H1 (cell line): ENCODE results near the gene R3HDM4. TPM values are rescaled to one million over a fixed set of nuclear protein-coding genes. Genes with fewer than 3 reads are reported as not detected.

Experiments
- CTCF ChIA-PET: fragments of 300-600 bp; sonication (Branson Sonifier 250); formaldehyde crosslinking; loops from one replicate; lab custom pipeline; 2021; ENCODE audit not compliant: partially characterized antibody; lab: Charles Lee
- POLR2A ChIA-PET: fragments of 300-600 bp; sonication (Branson Sonifier 250); formaldehyde crosslinking; loops from one replicate; lab custom pipeline; 2021; ENCODE audit warnings: inconsistent platforms; ENCODE audit not compliant: partially characterized antibody; lab: Charles Lee
- DNase-seq, 2 experiments: peaks; one replicate each; pipeline versions ENCODE4 v3.0.0 to v3.0.0-alpha.2; 2010 to 2022; ENCODE audit warnings: low spot score in 2 of 2, low read depth in 1 of 2, mixed read lengths in 1 of 2
- FAIRE-seq: peaks from 2 replicates; lab custom pipeline; 2011; peaks lifted over from hg19 to GRCh38; lab: Jason Lieb, UNC
- H2AFZ ChIP-seq: 2 replicates; pipeline ENCODE4 v1.8.1; 2012; ENCODE audit warnings: low read length, inconsistent platforms
- H2AK5ac ChIP-seq: 2 replicates; pipeline ENCODE4 v1.6.1; 2013; ENCODE audit warnings: low read depth, low read length
- H2BK120ac ChIP-seq: replicated peaks from 2 replicates; pipeline ENCODE3; 2013; ENCODE audit warnings: low read depth, low read length, inconsistent platforms
- H2BK12ac ChIP-seq: 2 replicates; pipeline ENCODE4 v1.6.1; 2013; ENCODE audit warnings: low read depth, low read length
- H2BK15ac ChIP-seq: 2 replicates; pipeline ENCODE4 v1.6.1; 2013; ENCODE audit warnings: low read length
- H2BK20ac ChIP-seq: 2 replicates; pipeline ENCODE4 v1.6.1; 2013; ENCODE audit warnings: low read length
- H2BK5ac ChIP-seq: 2 replicates; pipeline ENCODE4 v1.6.1; 2013; ENCODE audit warnings: low read depth, low read length
- H3K14ac ChIP-seq: 2 replicates; pipeline ENCODE4 v1.6.1; 2013; ENCODE audit warnings: inconsistent platforms; ENCODE audit not compliant: insufficient read length
- H3K18ac ChIP-seq: 2 replicates; pipeline ENCODE4 v1.6.1; 2013; ENCODE audit warnings: low read length; ENCODE audit errors: extremely low read depth
- H3K23ac ChIP-seq: 2 replicates; pipeline ENCODE4 v1.6.1; 2013; ENCODE audit warnings: inconsistent platforms; ENCODE audit not compliant: insufficient read length
- H3K23me2 ChIP-seq: 2 replicates; pipeline ENCODE4 v1.6.1; 2013; ENCODE audit warnings: low read depth, low read length
- H3K27ac ChIP-seq: 2 replicates; pipeline ENCODE4 v1.6.1; 2011; ENCODE audit warnings: low read depth, low read length, inconsistent platforms
- H3K27me3 ChIP-seq, 4 experiments: replicated peaks in 1 of 4; 1 replicate in 1 of 4; 2 replicates in 3 of 4; pipeline versions ENCODE4 v1.6.1 to v1.8.1; 2011 to 2013; ENCODE audit warnings: low read length in 3 of 4, mild to moderate bottlenecking in 3 of 4, inconsistent platforms in 2 of 4, mixed read lengths in 2 of 4, moderate library complexity in 1 of 4; ENCODE audit not compliant: control insufficient read depth in 3 of 4, insufficient read depth in 3 of 4; ENCODE audit errors: extremely low read depth in 1 of 4
- H3K36me3 ChIP-seq, 4 experiments: 2 replicates each; pipeline versions ENCODE4 v1.6.1 to v1.8.1; 2011 to 2013; ENCODE audit warnings: mild to moderate bottlenecking in 4 of 4, low read length in 3 of 4, moderate library complexity in 2 of 4, control low read depth in 1 of 4, inconsistent platforms in 1 of 4; ENCODE audit not compliant: insufficient read depth in 4 of 4, control insufficient read depth in 2 of 4
- H3K4ac ChIP-seq: replicated peaks from 2 replicates; pipeline ENCODE3; 2013; ENCODE audit warnings: low read length, low read depth, mixed read lengths, inconsistent platforms; ENCODE audit not compliant: insufficient read length
- H3K4me1 ChIP-seq, 4 experiments: replicated peaks in 1 of 4; 1 replicate in 1 of 4; 2 replicates in 3 of 4; pipeline versions ENCODE4 v1.6.1 to v1.8.1; 2011 to 2013; ENCODE audit warnings: low read length in 3 of 4, inconsistent platforms in 2 of 4, mixed read lengths in 1 of 4; ENCODE audit not compliant: insufficient read depth in 4 of 4, control insufficient read depth in 3 of 4
- H3K4me2 ChIP-seq, 2 experiments: 2 replicates each; pipeline versions ENCODE4 v1.6.1 to v1.8.1; 2011 to 2013; ENCODE audit warnings: low read depth in 2 of 2, low read length in 2 of 2, control low read depth in 1 of 2, inconsistent platforms in 1 of 2, mild to moderate bottlenecking in 1 of 2; ENCODE audit not compliant: insufficient read depth in 1 of 2
- H3K4me3 ChIP-seq, 4 experiments: fragments of 200-600, 300-600 bp in 1 of 4; sonication (generic), shearing (Covaris generic), sonication (Bioruptor Twin) in 1 of 4; 2 replicates each; pipeline versions ENCODE4 v1.5.1 to v1.8.1; 2011 to 2016; ENCODE audit warnings: low read length in 4 of 4, low read depth in 3 of 4, control low read depth in 2 of 4, inconsistent platforms in 2 of 4, mild to moderate bottlenecking in 2 of 4, mixed read lengths in 1 of 4, moderate library complexity in 1 of 4; ENCODE audit not compliant: insufficient read depth in 2 of 4; ENCODE audit errors: extremely low read depth in 1 of 4
- H3K56ac ChIP-seq: replicated peaks from 2 replicates; pipeline ENCODE3; 2013; ENCODE audit warnings: low read depth, mild to moderate bottlenecking, mixed read lengths, low read length, inconsistent platforms; ENCODE audit not compliant: insufficient read length
- H3K79me1 ChIP-seq: 2 replicates; pipeline ENCODE4 v1.6.1; 2013; ENCODE audit warnings: low read depth, low read length, control low read depth
- H3K79me2 ChIP-seq, 2 experiments: 2 replicates each; pipeline versions ENCODE4 v1.6.1 to v1.8.1; 2012 to 2013; ENCODE audit warnings: low read length in 2 of 2, mild to moderate bottlenecking in 2 of 2, inconsistent platforms in 1 of 2; ENCODE audit not compliant: insufficient read depth in 2 of 2, control insufficient read depth in 1 of 2
- H3K9ac ChIP-seq, 4 experiments: replicated peaks in 1 of 4; 1 replicate in 1 of 4; 2 replicates in 3 of 4; pipeline versions ENCODE4 v1.6.1 to v1.8.1; 2011 to 2013; ENCODE audit warnings: low read depth in 3 of 4, low read length in 3 of 4, control low read depth in 2 of 4, mild to moderate bottlenecking in 2 of 4, moderate library complexity in 2 of 4, inconsistent platforms in 1 of 4; ENCODE audit errors: extremely low read depth in 1 of 4
- H3K9me3 ChIP-seq, 2 experiments: 2 replicates each; pipeline versions ENCODE4 v1.6.1 to v1.8.1; 2012 to 2013; ENCODE audit warnings: mild to moderate bottlenecking in 2 of 2, moderate library complexity in 2 of 2, control low read depth in 1 of 2, inconsistent platforms in 1 of 2, low read depth in 1 of 2, low read length in 1 of 2, mixed read lengths in 1 of 2; ENCODE audit not compliant: insufficient read depth in 2 of 2
- H4K20me1 ChIP-seq, 2 experiments: replicated peaks in 1 of 2; 2 replicates each; pipeline versions ENCODE3 to v1.8.1; 2011 to 2013; ENCODE audit warnings: inconsistent platforms in 2 of 2, low read length in 2 of 2, mild to moderate bottlenecking in 1 of 2; ENCODE audit not compliant: insufficient read depth in 2 of 2, control insufficient read depth in 1 of 2
- H4K5ac ChIP-seq: 2 replicates; pipeline ENCODE4 v1.6.1; 2013; ENCODE audit warnings: low read length, low read depth, mixed read lengths, inconsistent platforms; ENCODE audit not compliant: insufficient read length
- H4K8ac ChIP-seq: 2 replicates; pipeline ENCODE4 v1.8.0; 2013; ENCODE audit warnings: mild to moderate bottlenecking, moderate library complexity, low read length, inconsistent platforms; ENCODE audit not compliant: insufficient read depth; ENCODE audit errors: extremely low read depth
- H4K91ac ChIP-seq: replicated peaks from 2 replicates; pipeline ENCODE3; 2013; ENCODE audit warnings: low read length, mixed read lengths, inconsistent platforms; ENCODE audit not compliant: insufficient read length
- ASH2L ChIP-seq: fragments of 200-600, 300-600 bp; sonication (generic); IDR thresholded peaks from one replicate; pipeline ENCODE4 v1.7.1; 2017; ENCODE audit warnings: low read length
- CBX5 ChIP-seq: fragments of 300-800, 300-1000 bp; sonication (generic); IDR thresholded peaks from 2 replicates; pipeline ENCODE4 v1.7.1; 2016; ENCODE audit warnings: antibody characterized with exemption, low read length, low read depth
- CTCF ChIP-seq, 3 experiments: IDR thresholded peaks; 1 replicate in 2 of 3; 2 replicates in 1 of 3; pipeline versions ENCODE4 v1.5.1 to v1.6.1; 2011; ENCODE audit warnings: low read length in 3 of 3, mild to moderate bottlenecking in 3 of 3, inconsistent platforms in 2 of 3, low read depth in 1 of 3, moderate library complexity in 1 of 3; ENCODE audit not compliant: insufficient read depth in 1 of 3; ENCODE audit errors: control extremely low read depth in 1 of 3
- EP300 ChIP-seq, 2 experiments: IDR thresholded peaks; 1 replicate in 1 of 2; 2 replicates in 1 of 2; pipeline ENCODE4 v1.6.1; 2011 to 2012; ENCODE audit warnings: low read depth in 2 of 2, low read length in 2 of 2, mild to moderate bottlenecking in 2 of 2, borderline replicate concordance in 1 of 2, inconsistent platforms in 1 of 2, moderate library complexity in 1 of 2
- JUND ChIP-seq: IDR thresholded peaks from 2 replicates; pipeline ENCODE4 v1.6.1; 2011; ENCODE audit warnings: mild to moderate bottlenecking, improper control_type of control experiment, low read length
- KDM1A ChIP-seq: fragments of 200-600, 300-600 bp; sonication (generic); IDR thresholded peaks from 2 replicates; pipeline ENCODE4 v1.7.1; 2016; ENCODE audit warnings: mild to moderate bottlenecking, low read length, borderline replicate concordance
- SP2 ChIP-seq: IDR thresholded peaks from 2 replicates; pipeline ENCODE4 v1.6.1; 2012; ENCODE audit warnings: mild to moderate bottlenecking, low read length, inconsistent platforms
- YY1 ChIP-seq: IDR thresholded peaks from 2 replicates; pipeline ENCODE4 v1.6.1; 2011; ENCODE audit warnings: low read depth, mild to moderate bottlenecking, low read length
- ZNF274 ChIP-seq: IDR thresholded peaks from 2 replicates; pipeline ENCODE4 v1.7.0; 2012; ENCODE audit warnings: low read length, borderline replicate concordance; ENCODE audit errors: extremely low read depth
- WGBS, 2 experiments: shearing (Covaris generic) in 1 of 2; methylation state at CpG; one replicate each; pipeline versions ENCODE4 v1.1.6 to v1.1.7; 2013 to 2015; ENCODE audit warnings: low lambda C conversion rate in 2 of 2, mixed read lengths in 2 of 2, inconsistent platforms in 1 of 2, low coverage in 1 of 2, missing lambda C conversion rate in 1 of 2; ENCODE audit not compliant: insufficient replicate concordance in 2 of 2, insufficient coverage in 1 of 2, insufficient read length in 1 of 2; ENCODE audit errors: extremely low coverage in 1 of 2, missing lambda C conversion rate in 1 of 2; 5-methylcytosine and 5-hydroxymethylcytosine counted together
- polyA plus RNA-seq, 7 experiments: library from polyadenylated mRNA; depleted of rRNA in 3 of 7; stranded (reverse) in 5 of 7; unstranded in 2 of 7; fragments of >200 nt in 5 of 7; fragments of 200-250 nt in 2 of 7; gene quantifications; 1 replicate in 5 of 7; 2 replicates in 1 of 7; 4 replicates in 1 of 7; pipeline versions ENCODE4 v1.2.1 to v1.2.3, GENCODE V29; 2011 to 2013; ENCODE audit warnings: missing spikeins in 2 of 7, mixed read lengths in 2 of 7
- total RNA-seq: library from RNA; stranded (reverse); fragmentation: NEBNext Ultra II Directional; extraction: Animal tissue kit (Norgen Biotek cat#: 25700); gene quantifications from 2 replicates; pipeline ENCODE4 v1.2.1, GENCODE V29; 2021

The R3HDM4 gene
- total and polyA plus RNA-seq, 2 of the 8 experiments (the other 6 are each of a cell fraction or from before 2014, with no cell fraction given) = 76.8 to 102 TPM

DNA sequence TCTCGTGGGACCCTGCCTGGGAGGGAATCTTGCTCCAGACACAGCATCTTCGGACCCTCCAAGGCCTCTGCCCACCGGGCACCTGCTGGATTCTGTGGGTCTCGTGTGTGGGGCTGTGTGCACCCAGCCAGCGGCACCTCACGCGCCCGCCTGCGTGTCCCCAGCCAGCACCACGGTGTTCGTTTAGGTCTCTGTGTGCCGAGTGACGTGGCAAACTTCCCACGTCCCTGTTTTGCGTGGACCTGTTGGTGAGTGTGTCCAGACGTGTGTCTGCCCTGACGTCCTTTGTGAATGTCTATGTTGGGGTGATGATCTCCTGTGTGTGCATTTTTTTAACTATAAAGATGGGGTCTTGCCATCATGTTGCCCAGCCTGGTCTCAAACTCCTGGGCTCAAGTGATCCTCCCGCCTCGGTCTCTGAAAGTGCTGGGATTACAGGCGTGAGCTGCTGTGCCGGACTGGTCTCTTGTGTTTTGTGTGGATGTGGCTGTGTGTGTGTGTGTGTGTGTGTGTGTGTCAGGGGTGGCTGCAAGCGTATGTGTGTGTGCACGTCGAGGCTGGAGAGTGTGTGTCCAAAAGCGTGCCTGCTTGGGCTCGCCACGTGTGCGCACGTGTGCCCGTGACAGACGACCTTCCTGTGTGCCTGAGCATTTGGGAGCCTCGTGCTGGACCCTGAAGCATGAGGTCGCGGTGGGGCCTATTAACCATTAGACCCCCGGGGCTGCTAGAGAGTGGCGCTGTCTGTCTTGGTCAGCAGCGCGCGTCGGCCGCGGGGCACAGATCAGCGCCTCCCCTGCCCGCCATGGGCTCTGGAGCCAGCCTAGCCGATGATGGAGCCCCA, 28.5 kb upstream of the R3HDM4 start:
- ChIA-PET CTCF (interaction anchor here (0.8 to 1.5 kb wide), 3 partner anchors 18 to 43 kb away, joined by 3 to 4 read pairs (median 3); partner anchors contain the start of gene WDR18), POLR2A (interaction anchor here (2.9 kb wide), 1 partner anchor 11 kb away, joined by 8 read pairs; no protein-coding TSS in a partner anchor)
- no peak overlapping the region for H3K18ac ChIP-seq
- H3K79me1 ChIP-seq = peaks cover 23% of the 10 kb centered on the region
- H2AK5ac ChIP-seq = no peak overlapping the region
- no peak overlapping the region for H2BK12ac ChIP-seq
- no peaks in the 10 kb centered on the region for H3K9me3 ChIP-seq
- no peak overlapping the region for H2BK20ac ChIP-seq
- no peak overlapping the region for H3K27ac ChIP-seq
- H3K23ac ChIP-seq = no peak overlapping the region
- H3K4me3 ChIP-seq = no peak overlapping the region
- no peak overlapping the region for H2BK15ac ChIP-seq
- H2BK5ac ChIP-seq = no peak overlapping the region
- WGBS, 2 experiments = 96% methylated on average over 37 of the region's 45 CpGs; no CpG with 5 or more reads in 1 of the 2 experiments
- no peaks in the 10 kb centered on the region for H3K23me2 ChIP-seq
- no peak for FAIRE-seq
- DNase-seq = no peak
- H4K8ac ChIP-seq = no peak overlapping the region
- peaks cover 3 to 9% (median 3%) of the 10 kb centered on the region in 4 experiments; a peak in 7 of 8 replicates for H3K36me3 ChIP-seq
- H3K27me3 ChIP-seq = no peaks in the 10 kb centered on the region
- no peak overlapping the region for H3K14ac ChIP-seq
- no peak overlapping the region for H2BK120ac ChIP-seq
- H2AFZ ChIP-seq = no peak overlapping the region
- H3K56ac ChIP-seq = no peak overlapping the region
- no peak overlapping the region for H4K5ac ChIP-seq
- no peak overlapping the region for H4K91ac ChIP-seq
- H3K79me2 ChIP-seq = peaks cover 5 to 53% of the 10 kb centered on the region in 2 experiments
- H3K4me2 ChIP-seq = no peak overlapping the region
- H4K20me1 ChIP-seq = peaks cover 4 to 41% of the 10 kb centered on the region in 2 experiments
- no peak overlapping the region for H3K9ac ChIP-seq
- H3K4me1 ChIP-seq = no peaks in the 10 kb centered on the region
- no peak overlapping the region for H3K4ac ChIP-seq
- TF ChIP-seq JUND (no peak), YY1 (no peak), CBX5 (no peak), KDM1A (no peak), CTCF (IDR thresholded peaks at IDR 0.05; ENCODE audit: control extremely low read depth in 1 of 3, insufficient read depth in 1 of 3, low read depth in 1 of 3, low read length in 3 of 3) (no peak), ASH2L (no peak), SP2 (no peak), ZNF274 (no peak), EP300 (IDR thresholded peaks at IDR 0.05; ENCODE audit: borderline replicate concordance in 1 of 2, low read depth in 2 of 2, low read length in 2 of 2) (no peak)
